Suppressor macrophage treated with lipopolysaccharide for 1 hour (primary cell): ENCODE data around the gene LY9.

Source experiments
- DNase-seq, 3 donors: peaks; one replicate each; pipeline ENCODE4 v3.0.0-alpha.2; 2020 to 2022

Gene LY9, protein sequence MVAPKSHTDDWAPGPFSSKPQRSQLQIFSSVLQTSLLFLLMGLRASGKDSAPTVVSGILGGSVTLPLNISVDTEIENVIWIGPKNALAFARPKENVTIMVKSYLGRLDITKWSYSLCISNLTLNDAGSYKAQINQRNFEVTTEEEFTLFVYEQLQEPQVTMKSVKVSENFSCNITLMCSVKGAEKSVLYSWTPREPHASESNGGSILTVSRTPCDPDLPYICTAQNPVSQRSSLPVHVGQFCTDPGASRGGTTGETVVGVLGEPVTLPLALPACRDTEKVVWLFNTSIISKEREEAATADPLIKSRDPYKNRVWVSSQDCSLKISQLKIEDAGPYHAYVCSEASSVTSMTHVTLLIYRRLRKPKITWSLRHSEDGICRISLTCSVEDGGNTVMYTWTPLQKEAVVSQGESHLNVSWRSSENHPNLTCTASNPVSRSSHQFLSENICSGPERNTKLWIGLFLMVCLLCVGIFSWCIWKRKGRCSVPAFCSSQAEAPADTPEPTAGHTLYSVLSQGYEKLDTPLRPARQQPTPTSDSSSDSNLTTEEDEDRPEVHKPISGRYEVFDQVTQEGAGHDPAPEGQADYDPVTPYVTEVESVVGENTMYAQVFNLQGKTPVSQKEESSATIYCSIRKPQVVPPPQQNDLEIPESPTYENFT

DNA sequence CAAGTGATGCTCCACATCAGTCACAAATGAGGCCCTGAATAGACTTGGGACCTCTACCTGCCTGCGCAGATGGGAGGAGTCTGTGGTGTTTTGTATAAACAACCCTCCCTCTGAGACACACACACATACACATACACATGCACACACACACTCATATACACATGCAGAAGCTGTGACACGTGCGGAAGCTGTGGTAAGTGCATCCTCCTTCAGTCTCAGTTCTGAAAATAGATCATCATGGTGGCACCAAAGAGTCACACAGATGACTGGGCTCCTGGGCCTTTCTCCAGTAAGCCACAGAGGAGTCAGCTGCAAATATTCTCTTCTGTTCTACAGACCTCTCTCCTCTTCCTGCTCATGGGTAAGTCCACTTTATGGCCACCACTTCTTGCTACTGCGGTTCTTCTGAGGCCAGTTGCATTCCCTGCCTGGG lies at the start of gene LY9:
Gene LY9 (plus strand): TSS at position 224 of the 433 bp plus-strand sequence. CDS start 14 bp downstream, at position 238.
- DNase-seq = peak; percentile 77 to 87 (median 85)

DNA sequence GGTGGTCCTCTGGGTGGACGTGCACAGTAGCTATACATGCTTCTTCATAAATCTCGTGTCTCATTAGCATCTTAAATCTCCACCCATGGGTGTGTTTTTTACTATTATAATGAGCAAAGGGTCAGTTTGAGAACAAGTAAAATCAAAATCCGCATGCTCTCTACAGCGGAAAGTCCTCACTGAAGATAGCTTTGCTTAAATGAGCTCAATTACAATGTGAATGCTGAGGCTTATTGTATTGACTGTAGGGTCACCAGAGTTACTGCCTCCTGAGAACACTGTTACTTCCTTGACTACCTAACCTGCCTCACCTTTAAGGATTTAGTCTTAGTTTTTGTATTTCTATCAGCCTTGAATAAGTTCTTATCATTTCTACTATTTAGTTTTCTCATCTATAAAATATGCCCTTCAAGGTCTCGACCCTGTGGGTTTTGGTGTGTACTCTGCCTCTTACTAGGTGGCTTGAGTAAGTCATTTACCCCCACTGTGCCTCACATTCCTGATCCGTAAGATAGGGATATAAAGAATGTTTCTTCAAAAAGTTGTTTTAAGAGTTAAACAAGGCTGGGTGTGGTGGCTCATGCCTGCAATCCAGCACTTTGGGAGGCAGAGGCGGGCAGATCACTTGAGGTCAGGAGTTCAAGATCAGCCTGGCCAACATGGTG lies 49.0 kb upstream of the LY9 start:
- DNase-seq = peak; percentile 19 to 38 (median 28)

DNA sequence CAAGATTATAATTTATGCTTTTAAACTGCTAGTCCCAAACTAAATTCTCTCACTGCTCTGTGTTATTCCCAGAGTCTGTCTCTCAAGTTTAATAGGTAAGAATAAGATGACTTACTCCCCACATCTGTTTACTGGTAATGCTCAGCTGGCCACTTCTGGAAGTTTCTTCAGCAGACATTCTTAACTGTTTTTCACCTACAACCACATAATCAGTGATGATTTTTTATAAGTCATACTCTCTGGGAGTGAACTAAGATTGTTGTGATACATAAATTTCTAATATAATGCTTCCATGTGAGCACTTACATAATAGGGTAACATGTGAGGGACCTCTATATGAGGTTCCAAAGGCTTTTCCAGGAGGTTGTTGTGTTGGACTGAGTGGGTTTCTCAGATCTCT lies 48.3 kb upstream of the LY9 start:
- peak; percentile 18 to 45 (median 37) for DNase-seq

DNA sequence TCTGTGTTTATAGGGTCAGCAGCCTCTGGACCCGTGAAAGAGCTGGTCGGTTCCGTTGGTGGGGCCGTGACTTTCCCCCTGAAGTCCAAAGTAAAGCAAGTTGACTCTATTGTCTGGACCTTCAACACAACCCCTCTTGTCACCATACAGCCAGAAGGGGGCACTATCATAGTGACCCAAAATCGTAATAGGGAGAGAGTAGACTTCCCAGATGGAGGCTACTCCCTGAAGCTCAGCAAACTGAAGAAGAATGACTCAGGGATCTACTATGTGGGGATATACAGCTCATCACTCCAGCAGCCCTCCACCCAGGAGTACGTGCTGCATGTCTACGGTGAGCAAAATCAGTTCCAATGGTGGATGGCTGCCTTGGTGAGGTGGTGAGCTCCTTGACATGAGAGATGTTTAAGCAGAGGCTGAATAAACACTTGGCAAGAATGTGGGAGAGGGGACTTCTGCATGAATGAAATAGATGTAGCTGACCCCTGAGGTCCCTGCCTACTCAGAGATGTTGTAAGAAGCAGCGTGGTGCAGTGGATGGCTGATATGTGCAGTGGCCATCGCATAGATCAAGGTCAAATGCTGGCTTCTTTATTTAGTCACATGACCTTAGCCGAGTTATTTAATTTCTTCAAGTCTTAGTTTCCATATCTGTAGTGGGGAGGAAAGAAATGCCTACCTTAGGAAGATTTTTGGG lies 47.6 kb upstream of the LY9 start:
- peak; percentile 59 to 71 (median 60) for DNase-seq

DNA sequence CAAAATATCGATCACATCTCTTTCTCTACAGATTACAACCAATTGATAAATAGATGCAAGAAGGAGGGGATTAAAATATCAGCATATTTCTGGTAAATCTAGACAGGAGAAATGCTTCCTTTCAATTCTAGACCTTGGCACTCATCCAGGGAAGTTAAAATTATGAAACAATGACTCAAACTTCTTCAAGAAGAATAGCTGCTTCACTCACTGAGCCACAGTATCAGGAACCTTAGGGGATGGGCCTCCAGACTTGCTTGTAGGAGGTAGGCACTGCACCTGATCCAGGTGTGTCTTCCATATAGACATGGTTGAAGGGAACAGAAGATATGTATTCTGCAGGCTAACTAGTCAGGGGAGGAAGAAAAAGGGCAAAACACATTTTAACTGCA lies 47.1 kb upstream of the LY9 start:
- DNase-seq = peak; percentile 62 to 85 (median 81)

DNA sequence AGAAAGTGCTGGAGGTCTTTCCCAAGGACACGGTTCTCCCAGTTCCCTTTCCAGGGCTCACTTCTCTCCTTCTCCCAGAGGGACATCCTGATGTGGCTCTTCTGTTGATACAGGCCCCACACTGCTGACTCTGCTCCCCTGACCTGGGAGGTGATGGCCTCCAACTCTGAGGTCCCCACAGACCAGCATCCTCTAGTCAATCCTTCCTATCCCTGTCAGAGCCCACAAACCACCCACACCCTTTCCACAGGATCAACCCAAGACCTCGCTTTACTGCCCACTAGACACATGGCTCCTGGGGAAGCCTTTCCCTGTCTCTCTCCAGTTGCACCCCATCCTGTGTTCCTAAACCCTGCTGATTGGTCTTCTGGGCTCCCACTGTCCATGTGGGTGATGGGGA lies 45.4 kb upstream of the LY9 start:
- DNase-seq = peak in 1 of 3 donors; percentile 39

DNA sequence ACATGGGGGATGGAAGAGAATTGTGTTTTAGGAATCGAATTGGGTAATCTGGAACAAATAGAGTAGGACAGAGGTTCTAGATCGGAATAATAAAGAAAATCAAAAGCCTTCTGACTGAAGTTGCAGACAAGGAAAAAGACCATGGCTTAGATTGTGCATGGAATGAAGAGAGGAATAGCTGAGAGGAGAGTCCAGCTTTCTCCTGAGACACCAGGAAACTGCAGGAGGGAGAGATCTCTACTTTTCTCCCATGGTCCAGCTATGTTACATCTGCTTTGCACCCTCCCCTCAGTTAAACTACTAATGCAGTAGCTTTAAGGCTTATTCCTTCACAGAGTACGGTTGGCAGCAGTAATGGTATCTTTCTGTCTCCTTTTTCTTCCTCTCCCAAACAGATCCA lies 43.6 kb upstream of the LY9 start:
- DNase-seq = peak in 1 of 3 donors; percentile 12

DNA sequence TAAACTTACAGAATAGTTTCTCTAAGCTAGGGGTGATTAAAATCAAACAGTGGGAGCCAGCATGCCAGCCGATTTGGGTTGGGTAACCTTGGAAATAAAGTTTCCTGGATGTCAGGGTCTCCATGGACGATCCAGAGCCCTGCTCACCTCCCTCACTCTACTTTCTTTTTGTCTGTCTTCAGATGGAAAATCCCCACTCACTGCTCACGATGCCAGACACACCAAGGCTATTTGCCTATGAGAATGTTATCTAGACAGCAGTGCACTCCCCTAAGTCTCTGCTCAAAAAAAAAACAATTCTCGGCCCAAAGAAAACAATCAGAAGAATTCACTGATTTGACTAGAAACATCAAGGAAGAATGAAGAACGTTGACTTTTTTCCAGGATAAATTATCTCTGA lies 43.0 kb upstream of the LY9 start:
- peak in 1 of 3 donors; percentile 25 for DNase-seq

DNA sequence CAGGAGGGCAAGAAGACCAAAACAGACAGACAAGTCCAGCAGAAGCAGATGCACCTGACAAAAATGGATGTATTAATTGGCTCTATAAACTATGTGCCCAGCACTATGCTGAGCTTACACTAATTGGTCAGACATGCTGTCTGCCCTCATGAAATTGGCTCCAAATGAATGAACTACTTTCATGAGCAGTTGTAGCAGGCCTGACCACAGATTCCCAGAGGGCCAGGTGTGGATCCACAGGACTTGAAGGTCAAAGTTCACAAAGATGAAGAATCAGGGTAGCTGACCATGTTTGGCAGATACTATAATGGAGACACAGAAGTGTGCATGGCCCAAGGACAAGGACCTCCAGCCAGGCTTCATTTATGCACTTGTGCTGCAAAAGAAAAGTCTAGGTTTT lies 42.4 kb upstream of the LY9 start:
- DNase-seq = peak; percentile 35 to 56 (median 52)

DNA sequence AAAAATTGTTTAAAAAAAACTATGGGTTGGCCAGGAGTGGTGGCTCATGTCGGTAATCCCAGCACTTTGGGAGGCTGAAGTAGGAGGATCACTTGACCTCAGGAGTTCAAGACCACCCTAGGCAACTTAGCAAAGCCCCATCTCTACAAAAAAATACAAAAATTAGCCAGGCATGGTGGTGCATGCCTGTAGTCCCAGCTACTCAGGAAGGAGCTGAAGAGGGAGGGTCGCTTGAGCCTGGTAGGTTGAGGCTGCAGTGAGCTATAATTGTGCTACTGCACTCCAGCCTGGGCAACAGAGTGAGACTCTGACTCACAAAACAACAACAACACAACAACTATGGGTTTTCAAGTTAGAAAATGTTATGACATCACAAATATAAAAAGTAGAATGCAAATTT lies 40.5 kb upstream of the LY9 start:
- DNase-seq = peak in 2 of 3 donors; percentile 53 to 69

DNA sequence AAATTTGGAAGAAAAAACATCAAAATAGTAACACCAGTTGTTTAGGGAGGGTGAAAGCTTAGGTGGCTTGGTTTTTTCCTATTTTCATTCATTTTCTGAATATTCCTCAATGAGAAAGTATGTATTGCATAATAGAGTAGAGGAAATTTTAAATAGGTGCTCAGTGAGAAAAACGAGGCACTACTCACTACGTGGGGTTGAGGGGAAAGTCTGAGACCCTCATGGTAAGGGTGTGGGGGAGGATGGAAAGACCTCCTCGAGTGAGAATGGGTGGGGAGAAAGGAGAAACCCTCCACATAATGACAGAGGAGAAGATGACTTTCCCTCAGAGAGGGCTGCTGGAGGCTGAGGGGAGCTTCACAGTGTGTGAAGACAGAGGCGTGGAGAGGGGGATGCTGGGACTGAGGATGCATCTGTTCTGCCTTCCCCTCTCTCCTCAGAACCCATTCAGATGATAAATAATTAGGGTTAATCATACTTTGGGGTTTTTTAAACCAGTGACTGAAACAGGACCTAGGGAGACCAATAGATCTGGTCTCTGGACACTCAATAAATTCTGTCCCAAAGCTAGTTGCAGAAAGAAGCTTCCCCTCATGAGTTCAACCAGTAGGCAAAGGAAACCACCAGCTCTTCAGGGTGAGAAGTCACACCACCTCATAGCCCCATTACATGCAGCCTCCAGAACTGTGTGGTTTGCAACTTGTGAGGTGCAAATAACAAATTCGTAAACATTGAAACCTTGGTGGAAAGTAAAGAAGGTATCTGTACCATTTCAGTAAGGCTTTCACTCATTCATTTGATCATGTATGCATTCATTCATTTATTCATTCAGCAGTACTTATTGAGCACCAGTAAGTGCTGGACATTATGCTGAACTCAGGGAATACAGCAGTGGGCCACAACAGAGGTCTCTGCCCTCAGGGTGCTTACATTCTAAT lies 39.8 kb upstream of the LY9 start:
- peak; percentile 64 to 73 (median 68) for DNase-seq

DNA sequence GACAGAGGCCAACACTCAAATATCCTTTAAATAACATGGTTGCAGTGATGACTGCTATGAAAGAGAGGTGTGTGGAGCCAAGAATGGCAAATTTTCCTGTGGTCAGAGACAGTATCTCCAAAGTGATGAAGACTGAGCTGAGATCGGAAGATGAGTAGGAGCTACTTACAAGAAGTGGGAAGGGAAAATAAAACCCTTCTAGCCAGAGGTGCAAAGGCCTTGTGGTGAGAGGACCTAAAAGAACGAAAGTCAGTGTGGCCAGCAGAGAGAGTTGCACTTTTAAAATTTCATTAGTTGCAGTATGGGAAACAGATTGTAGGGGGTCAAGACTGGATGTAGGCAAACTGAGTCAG lies 39.1 kb upstream of the LY9 start:
- peak; percentile 48 to 67 (median 50) for DNase-seq

DNA sequence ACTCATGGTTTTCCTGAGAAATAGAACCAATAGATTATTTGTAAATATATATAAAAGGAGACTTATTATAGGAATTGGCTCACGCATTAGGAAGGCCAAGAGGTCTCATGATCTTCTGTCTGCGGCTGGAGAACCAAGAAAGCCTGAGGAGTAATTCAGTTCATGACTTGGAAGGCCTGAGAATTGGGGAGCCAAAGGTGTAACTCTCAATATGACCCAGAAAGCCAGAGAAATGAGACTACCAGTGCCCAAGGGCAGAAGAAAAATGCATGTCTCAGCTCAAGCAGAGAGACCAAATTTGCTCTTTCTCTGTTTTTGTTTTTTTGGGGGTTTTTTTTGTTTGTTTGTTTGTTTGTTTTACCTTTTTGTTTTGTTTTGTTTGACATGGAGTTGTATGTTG lies 37.5 kb upstream of the LY9 start:
- peak in 1 of 3 donors; percentile 25 for DNase-seq

DNA sequence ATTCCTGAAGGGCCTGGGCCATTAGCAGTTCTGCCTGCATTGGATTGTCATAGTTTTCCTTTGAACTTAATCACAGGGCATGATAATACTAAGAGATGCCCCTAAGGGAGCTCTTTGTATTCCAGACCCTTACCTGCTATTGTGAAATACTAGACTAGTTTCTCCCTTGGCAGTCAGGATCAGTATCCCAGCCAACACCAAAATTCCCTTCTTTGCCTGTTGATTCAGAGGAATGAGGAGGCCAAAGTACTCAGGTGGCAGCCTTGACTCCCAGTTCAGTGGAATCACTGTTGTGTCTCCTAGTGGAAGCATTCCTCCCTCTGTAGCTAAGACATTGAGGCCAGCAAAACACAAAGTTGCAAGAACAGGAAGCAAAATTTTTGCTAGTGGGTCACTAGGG lies 36.2 kb upstream of the LY9 start:
- no peak for DNase-seq

DNA sequence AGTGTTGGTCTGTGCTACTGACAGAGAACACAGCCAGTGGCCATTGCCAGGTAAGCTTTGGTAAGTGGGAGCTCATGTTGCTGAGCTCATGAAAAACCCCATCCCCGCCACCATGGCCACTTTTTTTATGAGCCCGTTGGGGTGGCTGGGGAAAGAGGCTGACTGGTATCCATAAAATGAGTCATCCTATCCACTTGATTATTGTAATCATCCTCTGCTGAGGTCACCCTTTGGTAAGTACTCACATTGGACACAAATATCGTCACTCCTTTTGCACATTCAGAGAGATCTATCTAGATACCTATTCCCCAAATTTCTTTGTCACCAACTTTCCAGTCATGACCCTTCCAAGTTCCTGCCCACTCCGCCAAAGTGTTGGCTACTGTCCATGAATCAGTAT lies 34.9 kb upstream of the LY9 start:
- DNase-seq = peak; percentile 35 to 56 (median 35)

DNA sequence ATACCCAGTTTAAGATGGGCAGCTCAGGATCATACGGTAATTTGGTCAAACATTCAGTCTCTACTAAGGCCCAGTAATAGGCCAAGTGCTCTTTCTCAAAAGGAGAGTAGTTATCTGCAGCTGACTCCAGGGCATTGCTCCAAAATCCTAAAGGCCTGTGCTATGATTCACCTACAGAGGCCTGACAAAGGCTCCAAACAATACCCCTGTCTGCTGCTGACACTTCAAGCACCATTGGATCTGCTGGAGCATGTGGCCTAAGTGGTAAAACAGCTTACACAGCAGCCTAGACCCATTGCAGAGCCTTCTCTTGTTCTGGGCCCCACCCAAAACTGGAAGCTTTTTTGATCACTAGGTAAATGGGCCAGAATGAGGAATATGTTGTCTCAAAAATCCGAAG lies 34.1 kb upstream of the LY9 start:
- no peak for DNase-seq

DNA sequence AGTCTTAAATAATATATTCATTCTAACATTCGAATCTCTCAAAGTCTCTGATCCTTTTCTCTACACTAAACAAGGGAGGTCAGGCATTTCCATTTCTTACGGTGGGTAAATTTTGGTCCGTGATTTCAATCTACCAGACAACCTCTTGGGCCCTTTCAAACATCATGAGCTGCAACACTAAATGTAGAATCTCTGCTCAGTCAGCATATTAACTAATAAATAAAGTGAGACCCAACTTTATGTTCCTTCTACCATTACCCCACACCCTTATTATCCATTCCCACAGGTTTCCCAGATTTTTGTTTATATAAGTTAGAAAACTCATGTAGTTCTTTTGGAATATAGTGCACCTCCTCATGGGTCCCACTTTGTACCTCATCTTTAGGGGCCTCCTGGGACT lies 32.0 kb upstream of the LY9 start:
- DNase-seq = no peak

DNA sequence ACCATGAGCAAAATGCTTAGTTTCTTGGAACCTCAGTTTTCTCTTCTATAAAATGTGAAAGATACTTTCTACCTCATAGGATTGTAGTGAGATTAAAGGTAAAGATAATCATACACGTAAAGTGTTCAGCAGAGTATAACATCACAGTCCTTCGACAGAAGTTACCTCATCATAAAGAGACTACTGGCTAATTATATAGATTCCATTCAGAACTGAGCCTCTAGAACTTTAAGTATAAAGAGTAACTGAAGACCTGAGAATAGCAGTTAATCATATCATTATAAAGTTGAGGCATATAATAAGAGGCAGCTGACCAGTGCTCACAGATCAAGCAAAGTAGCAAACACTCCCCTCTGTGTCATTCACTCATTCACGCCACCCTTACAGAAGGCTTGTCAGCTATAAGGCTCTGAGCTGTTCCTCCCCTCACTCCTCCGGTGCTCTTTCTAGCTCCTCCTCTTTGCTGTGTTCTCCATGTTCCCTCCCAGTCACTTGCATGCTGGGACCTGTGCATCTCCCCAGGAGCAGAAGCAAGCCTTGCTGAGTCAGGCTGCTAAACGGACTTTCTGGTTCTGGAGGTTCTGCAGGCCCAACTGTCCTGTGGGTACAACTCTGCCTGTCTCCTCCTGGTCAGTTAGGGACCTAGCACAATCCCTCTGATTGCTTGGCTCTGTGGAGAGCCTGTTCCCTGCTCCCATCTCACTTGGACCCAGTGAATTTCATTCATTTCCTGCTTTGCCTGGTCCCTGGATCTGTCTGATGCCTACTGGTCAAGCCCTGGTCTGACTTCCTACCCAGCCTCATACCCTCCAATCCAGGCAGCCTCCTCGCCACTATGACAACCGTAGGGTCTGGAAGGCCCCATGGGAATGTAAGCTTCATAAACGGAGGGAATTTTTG lies 28.3 kb upstream of the LY9 start:
- peak; percentile 76 to 89 (median 81) for DNase-seq

DNA sequence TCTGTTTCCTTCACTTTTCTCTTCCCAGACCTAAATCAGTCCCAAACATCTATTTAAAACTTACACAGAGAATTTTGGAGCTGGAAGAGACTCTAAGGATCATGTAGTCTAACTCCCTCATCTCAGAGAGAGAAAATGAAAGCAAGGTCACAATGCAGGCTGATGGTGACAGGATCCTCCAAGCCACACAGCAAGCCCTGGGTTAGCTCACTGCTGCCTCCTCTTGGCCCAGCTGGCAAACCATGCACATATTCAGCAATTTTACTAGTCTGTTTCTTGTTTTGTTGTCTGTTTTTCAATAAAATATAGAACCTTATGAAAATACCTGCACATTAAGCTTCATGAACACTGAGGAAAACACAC lies 27.7 kb upstream of the LY9 start:
- DNase-seq = peak; percentile 89 to 91 (median 91)

DNA sequence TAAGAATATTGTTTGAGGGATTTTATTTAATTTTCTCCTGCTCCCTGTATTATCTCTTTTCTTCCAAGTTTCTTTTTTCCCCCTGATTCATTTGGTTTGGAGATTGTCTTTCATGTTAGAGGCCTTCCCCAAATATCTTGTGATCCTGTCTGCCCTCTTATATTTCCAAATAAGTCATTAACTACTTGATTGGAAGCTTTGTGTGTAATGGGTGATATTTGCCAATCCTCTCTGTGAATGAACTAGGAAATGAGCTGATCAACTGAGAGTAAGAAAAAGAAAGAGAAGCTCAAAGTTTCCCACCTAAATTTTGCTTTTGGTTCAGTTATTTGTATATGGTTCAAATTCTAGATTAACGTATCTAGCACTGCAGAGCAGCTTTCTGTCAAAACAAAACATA lies 23.6 kb upstream of the LY9 start:
- peak in 2 of 3 donors; percentile 25 to 69 for DNase-seq

DNA sequence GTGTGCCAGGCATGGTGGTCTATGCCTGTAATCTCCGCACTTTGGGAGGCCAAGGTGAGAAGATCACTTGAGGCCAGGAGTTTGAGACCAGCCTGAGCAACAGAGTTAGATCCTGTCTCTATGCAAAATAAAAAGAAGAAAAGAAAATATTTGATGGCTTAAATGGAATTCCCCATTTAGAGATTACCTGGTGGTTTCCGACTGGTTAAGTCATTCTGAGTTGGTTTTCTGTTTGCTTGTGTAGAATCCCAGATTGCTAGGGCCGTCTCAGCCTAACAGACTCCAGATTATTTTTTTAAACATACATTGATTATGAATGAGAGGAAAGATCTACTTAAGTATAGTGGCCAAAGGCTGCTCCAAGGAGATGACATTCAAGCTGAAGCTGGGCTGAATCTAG lies 22.9 kb upstream of the LY9 start:
- DNase-seq = peak; percentile 49 to 77 (median 54)
